ENCODE results near the gene HIGD1A. TPM values are rescaled to one million over a fixed set of nuclear protein-coding genes. Genes with fewer than 3 reads are reported as not detected.

The HIGD1A gene
- total and polyA plus RNA-seq, 9 of the 15 experiments (the other 6 are each of a cell fraction or from before 2014, with no cell fraction given): 165 to 1,185 (median 333) TPM

DNA sequence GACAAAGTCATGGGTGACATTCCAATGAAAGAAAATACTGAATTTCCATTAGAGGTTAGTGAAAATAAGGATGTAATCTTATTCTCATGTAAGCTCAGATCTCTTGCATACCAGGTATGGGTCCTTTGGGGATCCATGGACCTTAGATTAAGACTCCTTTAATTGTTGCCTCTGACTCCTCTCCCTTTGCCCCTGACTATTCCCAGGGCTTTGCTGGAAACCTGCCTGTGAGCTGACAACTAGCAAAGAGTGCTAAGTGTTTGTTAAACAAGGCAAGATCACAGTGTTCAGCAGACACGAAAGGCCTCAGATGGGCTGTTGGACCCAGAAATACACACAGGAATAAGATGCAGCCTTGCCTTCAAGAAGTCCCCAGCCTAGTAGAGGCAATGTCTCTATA is 37.0 kb upstream of the HIGD1A start:
- Histone ChIP-seq H3K4me1 (replicated peaks in 1 of 2; ENCODE audit: control insufficient read depth in 2 of 2, insufficient read depth in 2 of 2, low read length in 2 of 2) (peaks cover 4 to 23% of the 10 kb centered on the region in 2 experiments), H3K4me3 (no peak overlapping the region), H3K36me3 (ENCODE audit: control insufficient read depth, insufficient read depth, low read length) (no peaks in the 10 kb centered on the region), H3K4me2 (ENCODE audit: insufficient read depth, low read length) (no peak overlapping the region), H3K27ac (ENCODE audit: extremely low read depth, low read depth, low read length) (no peak overlapping the region), H3K9me1 (ENCODE audit: control insufficient read depth, insufficient read depth, low read length) (no peaks in the 10 kb centered on the region), H3K9me3 (replicated peaks; ENCODE audit: control insufficient read depth, insufficient read depth, low read depth, low read length) (no peaks in the 10 kb centered on the region), H4K20me1 (replicated peaks; ENCODE audit: control insufficient read depth, insufficient read depth, low read length) (no peaks in the 10 kb centered on the region), H3K27me3 (ENCODE audit: control insufficient read depth in 2 of 2, insufficient read depth in 2 of 2, low read length in 2 of 2) (peaks cover 0 to 3% of the 10 kb centered on the region in 2 experiments; a peak in 2 of 5 replicates), H2AFZ (ENCODE audit: low read depth, low read length) (peak overlapping the region; percentile 32; the same call in 1 of the 2 replicates), H3K79me2 (ENCODE audit: control insufficient read depth, insufficient read depth, low read length) (no peaks in the 10 kb centered on the region), H3K9ac (ENCODE audit: insufficient read depth in 1 of 2, low read depth in 2 of 2, low read length in 2 of 2) (no peak overlapping the region)
- WGBS (ENCODE audit: insufficient coverage, low coverage, missing lambda C conversion rate): 11% methylated on average over 1 of the region's 1 CpG
- ChIA-PET CTCF (ENCODE audit: low intra/inter-chr PET ratio) (interaction anchor here (0.6 to 1.2 kb wide), 3 partner anchors 10 to 704 kb away, joined by 3 to 4 read pairs (median 3); no protein-coding TSS in a partner anchor), POLR2A (interaction anchor here (0.5 kb wide), 1 partner anchor 631 kb away, joined by 3 read pairs; no protein-coding TSS in a partner anchor)
- DNase-seq (ENCODE audit: extremely low read depth in 1 of 4, low spot score in 3 of 4) (no peak), FAIRE-seq (no peak), ATAC-seq (no peak)
- TF ChIP-seq ZFPM2 (CRISPR knock-in tag; IDR thresholded peaks at IDR 0.05): no peak
- TF ChIP-seq CEBPG (CRISPR knock-in tag; IDR thresholded peaks at IDR 0.05): no peak
- no peak for TF ChIP-seq CEBPG (tag; conservative IDR thresholded peaks at IDR 0.05 in 1 of 2, IDR thresholded peaks at IDR 0.05 in 1 of 2)
- TF ChIP-seq ZFP1 (CRISPR knock-in tag; IDR thresholded peaks at IDR 0.05): no peak
- TF ChIP-seq CBX3 (IDR thresholded peaks at IDR 0.05; ENCODE audit: borderline replicate concordance in 1 of 2, low read length in 2 of 2): no peak
- no peak for TF ChIP-seq TAF1 (IDR thresholded peaks at IDR 0.05; ENCODE audit: control insufficient read depth, extremely low read depth, insufficient read depth, low read length, severe bottlenecking)
- TF ChIP-seq ZNF232 (CRISPR knock-in tag; IDR thresholded peaks at IDR 0.05): no peak
- TF ChIP-seq NR1H2 (CRISPR knock-in tag; IDR thresholded peaks at IDR 0.05): no peak
- TF ChIP-seq JUN (IDR thresholded peaks at IDR 0.05; ENCODE audit: borderline replicate concordance, low read depth, low read length): no peak
- TF ChIP-seq JUN (CRISPR knock-in tag; IDR thresholded peaks at IDR 0.05; ENCODE audit: borderline replicate concordance): no peak
- no peak for TF ChIP-seq ZNF124 (CRISPR knock-in tag; IDR thresholded peaks at IDR 0.05)
- TF ChIP-seq, protein P1, sequence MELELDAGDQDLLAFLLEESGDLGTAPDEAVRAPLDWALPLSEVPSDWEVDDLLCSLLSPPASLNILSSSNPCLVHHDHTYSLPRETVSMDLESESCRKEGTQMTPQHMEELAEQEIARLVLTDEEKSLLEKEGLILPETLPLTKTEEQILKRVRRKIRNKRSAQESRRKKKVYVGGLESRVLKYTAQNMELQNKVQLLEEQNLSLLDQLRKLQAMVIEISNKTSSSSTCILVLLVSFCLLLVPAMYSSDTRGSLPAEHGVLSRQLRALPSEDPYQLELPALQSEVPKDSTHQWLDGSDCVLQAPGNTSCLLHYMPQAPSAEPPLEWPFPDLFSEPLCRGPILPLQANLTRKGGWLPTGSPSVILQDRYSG (tag; conservative IDR thresholded peaks at IDR 0.05; ENCODE audit: low read depth): no peak
- no peak for TF ChIP-seq HNRNPH1 (optimal IDR thresholded peaks at IDR 0.05; ENCODE audit: low read depth, low read length)
- TF ChIP-seq POLR3A (IDR thresholded peaks at IDR 0.05; ENCODE audit: borderline replicate concordance, extremely low read depth, insufficient read depth, insufficient read length): no peak
- TF ChIP-seq SNIP1 (IDR thresholded peaks at IDR 0.05; ENCODE audit: low read depth): no peak
- TF ChIP-seq HLTF (IDR thresholded peaks at IDR 0.05): no peak
- TF ChIP-seq POLR2G (IDR thresholded peaks at IDR 0.05; ENCODE audit: low read depth, low read length): no peak
- TF ChIP-seq SRSF9 (IDR thresholded peaks at IDR 0.05; ENCODE audit: borderline replicate concordance, low read depth, low read length): no peak
- in situ Hi-C loops (cut with MboI): no loop called here
- BruUV-seq (replicated peaks): no TSS peak
- intact Hi-C loops (cut with micrococcal nuclease): no loop called here
